Ishikawa (cell line): Measurements from ENCODE around the gene RNF224.

Source experiments
- CEBPB ChIP-seq: IDR thresholded peaks from 2 replicates; pipeline ENCODE4 v1.6.1; 2012
- CREB1 ChIP-seq: IDR thresholded peaks from 2 replicates; pipeline ENCODE4 v1.6.1; 2012; ENCODE audit warnings: low read depth
- EGR1 ChIP-seq: IDR thresholded peaks from 2 replicates; pipeline ENCODE4 v1.6.1; 2012
- EP300 ChIP-seq: IDR thresholded peaks from 2 replicates; pipeline ENCODE4 v1.6.1; 2012; ENCODE audit warnings: borderline replicate concordance
- FOXM1 ChIP-seq: IDR thresholded peaks from 2 replicates; pipeline ENCODE4 v1.6.1; 2012; ENCODE audit warnings: low read depth, borderline replicate concordance
- MAX ChIP-seq: IDR thresholded peaks from 2 replicates; pipeline ENCODE4 v1.6.1; 2012
- NFIC ChIP-seq: IDR thresholded peaks from 2 replicates; pipeline ENCODE4 v1.6.1; 2012
- RAD21 ChIP-seq: IDR thresholded peaks from 2 replicates; pipeline ENCODE4 v1.6.1; 2012; ENCODE audit warnings: low read depth
- REST ChIP-seq: IDR thresholded peaks from 2 replicates; pipeline ENCODE4 v1.6.1; 2012; ENCODE audit warnings: low read depth, mild to moderate bottlenecking
- TAF1 ChIP-seq: IDR thresholded peaks from 2 replicates; pipeline ENCODE4 v1.6.1; 2012; ENCODE audit warnings: low read depth, mild to moderate bottlenecking
- TCF12 ChIP-seq: IDR thresholded peaks from 2 replicates; pipeline ENCODE4 v1.6.1; 2012; ENCODE audit warnings: low read depth
- TEAD4 ChIP-seq: IDR thresholded peaks from 2 replicates; pipeline ENCODE4 v1.6.1; 2012
- USF1 ChIP-seq: IDR thresholded peaks from 2 replicates; pipeline ENCODE4 v1.6.1; 2012
- YY1 ChIP-seq: IDR thresholded peaks from 2 replicates; pipeline ENCODE4 v1.6.1; 2012; ENCODE audit warnings: low read depth
- ZBTB7A ChIP-seq: IDR thresholded peaks from 2 replicates; pipeline ENCODE4 v1.6.1; 2012; ENCODE audit warnings: low read depth

The RNF224 gene

GRCh38 chr9:137269231-137269772 is 42.0 kb downstream of the RNF224 start:
- TF ChIP-seq TEAD4 (no peak), MAX (no peak), TCF12 (no peak), USF1 (no peak), FOXM1 (no peak), YY1 (no peak), RAD21 (no peak), NFIC (no peak), EGR1 (no peak)

GRCh38 chr9:137270929-137271695 is 43.8 kb downstream of the RNF224 start:
- TF ChIP-seq CREB1 (no peak), REST (no peak), MAX (no peak), ZBTB7A (no peak), TCF12 (no peak), NFIC (no peak), RAD21 (no peak), FOXM1 (no peak), TAF1 (no peak), EP300 (no peak), USF1 (no peak), YY1 (no peak), CEBPB (no peak), TEAD4 (no peak), EGR1 (no peak)

- TF ChIP-seq FOXM1 (no peak), CEBPB (no peak), YY1 (no peak), EGR1 (no peak), ZBTB7A (no peak), TAF1 (no peak), USF1 (no peak), TCF12 (no peak), MAX (no peak), TEAD4 (no peak), RAD21 (no peak), REST (no peak), CREB1 (no peak)
These were observed 44.4 kb downstream of the RNF224 start for GRCh38 chr9:137271696-137272076.

GRCh38 chr9:137272241-137273094 is 45.2 kb downstream of the RNF224 start:
- no peak for TF ChIP-seq TEAD4
- no peak for TF ChIP-seq USF1
- no peak for TF ChIP-seq EGR1
- no peak for TF ChIP-seq RAD21
- no peak for TF ChIP-seq TCF12
- TF ChIP-seq TAF1 = no peak
- no peak for TF ChIP-seq EP300
- TF ChIP-seq FOXM1 = no peak
- TF ChIP-seq REST = no peak
- TF ChIP-seq CREB1 = no peak
- TF ChIP-seq YY1 = no peak
